ENCODE data around the gene MCC.

MCC gene

DNA sequence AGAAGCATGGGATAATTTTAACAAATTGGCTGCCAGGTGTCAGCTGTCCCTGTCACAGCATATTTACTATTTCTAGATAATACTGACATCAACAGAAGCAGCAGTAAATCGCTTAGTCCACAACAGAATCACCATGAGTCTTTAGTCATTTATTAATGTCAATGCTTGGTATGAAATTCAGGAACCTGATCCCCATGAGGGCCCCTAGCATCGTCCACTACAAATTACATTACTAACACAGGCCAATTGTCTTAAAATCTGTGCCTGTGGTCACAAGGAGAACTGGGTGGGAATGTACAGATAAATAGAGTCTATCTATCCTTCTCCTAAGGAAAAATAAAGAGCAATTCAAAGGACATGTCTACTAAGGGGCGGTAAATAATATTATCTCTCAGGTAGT, 129.6 kb downstream of the MCC start:
- DNase-seq: no peak

DNA sequence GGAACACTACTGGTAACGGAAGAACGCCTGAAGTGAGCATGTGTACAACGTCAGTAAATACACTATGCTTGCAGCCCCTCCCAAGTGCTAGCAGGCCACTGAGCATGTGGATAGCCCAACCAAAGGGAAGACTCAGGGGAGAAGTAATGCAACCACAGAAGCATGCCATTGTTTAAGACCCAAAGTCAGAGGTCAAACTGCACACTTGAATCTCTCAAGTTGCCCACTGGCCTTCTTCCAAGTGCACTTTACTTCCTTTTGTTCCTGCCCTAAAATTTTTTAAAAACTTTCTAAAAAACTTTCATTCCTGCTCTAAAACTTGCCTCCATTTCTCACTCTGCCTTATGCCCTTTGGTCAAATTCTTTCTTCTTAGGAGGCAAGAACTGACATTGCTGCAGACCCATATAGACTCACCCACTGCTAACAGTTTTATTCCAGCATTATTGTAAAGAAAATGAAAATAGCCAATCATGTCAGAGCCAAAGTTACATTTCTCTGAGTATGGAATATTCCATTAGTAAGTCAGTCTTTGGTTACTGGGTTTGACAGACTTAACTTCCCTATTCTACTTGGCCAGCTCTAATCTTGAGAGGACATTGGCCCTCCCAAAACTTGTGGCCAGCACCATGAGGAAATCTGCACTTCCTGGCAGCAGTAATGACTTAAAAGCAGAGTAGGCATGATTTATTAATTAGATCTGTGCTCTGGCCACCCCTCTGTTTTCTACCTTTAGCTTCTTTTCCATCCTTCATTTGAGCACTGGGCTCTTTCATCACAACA, 130.4 kb downstream of the MCC start:
- DNase-seq: no peak

DNA sequence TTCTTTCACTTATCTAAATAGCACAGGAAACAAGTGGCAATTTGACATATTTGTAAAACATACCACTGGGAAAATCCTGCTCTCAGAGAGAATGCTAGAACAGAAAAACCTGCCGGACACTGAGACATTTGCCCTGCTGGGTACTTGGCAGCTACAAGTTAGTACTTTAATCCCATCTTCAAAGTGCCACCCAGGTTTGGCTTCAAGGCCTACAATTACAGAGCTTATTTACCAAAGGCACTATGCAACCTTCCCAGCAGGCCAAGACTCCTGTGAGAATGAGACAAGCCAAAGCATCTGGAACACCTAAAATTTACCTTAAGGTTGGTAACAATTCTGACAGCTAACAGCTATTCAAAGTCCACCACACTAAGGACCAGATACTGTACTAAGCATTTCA, 131.8 kb downstream of the MCC start:
- no peak for DNase-seq

DNA sequence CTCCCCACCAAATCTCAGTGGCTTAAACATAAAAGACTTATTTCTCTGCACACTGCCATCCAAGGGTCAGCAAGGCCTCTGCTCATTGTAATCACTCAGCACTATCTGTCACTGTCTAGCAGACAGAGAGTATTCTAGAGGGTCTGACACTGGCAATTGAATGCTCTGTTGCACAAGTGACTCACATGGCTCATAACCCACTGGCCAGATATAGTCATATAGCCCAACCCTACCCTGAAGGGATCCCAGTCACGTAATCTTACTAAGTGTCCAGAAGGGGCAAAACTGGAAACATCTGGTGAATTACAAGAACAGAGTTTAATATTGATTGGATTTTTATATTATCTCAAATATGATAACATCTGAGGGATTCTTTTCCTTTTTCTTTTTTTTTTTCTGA, 134.2 kb downstream of the MCC start:
- no peak for DNase-seq

DNA sequence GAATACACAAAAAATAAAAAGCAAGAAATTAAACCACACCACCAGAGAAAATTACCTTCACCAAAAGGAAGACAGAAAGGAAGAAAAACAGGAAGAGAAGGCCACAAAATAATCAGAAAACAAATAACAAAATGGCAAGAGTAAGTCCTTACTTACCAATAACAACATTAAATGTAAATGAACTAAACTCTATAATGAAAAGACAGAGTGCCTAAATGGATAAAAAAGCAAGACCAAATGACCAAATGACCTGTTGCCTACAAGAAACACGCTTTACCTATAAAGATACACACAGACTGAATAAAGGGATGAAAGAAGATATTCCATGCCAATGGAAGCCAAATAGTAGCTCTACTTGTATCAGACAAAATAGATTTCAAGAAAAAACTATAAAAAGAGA, 140.7 kb downstream of the MCC start:
- DNase-seq: no peak

DNA sequence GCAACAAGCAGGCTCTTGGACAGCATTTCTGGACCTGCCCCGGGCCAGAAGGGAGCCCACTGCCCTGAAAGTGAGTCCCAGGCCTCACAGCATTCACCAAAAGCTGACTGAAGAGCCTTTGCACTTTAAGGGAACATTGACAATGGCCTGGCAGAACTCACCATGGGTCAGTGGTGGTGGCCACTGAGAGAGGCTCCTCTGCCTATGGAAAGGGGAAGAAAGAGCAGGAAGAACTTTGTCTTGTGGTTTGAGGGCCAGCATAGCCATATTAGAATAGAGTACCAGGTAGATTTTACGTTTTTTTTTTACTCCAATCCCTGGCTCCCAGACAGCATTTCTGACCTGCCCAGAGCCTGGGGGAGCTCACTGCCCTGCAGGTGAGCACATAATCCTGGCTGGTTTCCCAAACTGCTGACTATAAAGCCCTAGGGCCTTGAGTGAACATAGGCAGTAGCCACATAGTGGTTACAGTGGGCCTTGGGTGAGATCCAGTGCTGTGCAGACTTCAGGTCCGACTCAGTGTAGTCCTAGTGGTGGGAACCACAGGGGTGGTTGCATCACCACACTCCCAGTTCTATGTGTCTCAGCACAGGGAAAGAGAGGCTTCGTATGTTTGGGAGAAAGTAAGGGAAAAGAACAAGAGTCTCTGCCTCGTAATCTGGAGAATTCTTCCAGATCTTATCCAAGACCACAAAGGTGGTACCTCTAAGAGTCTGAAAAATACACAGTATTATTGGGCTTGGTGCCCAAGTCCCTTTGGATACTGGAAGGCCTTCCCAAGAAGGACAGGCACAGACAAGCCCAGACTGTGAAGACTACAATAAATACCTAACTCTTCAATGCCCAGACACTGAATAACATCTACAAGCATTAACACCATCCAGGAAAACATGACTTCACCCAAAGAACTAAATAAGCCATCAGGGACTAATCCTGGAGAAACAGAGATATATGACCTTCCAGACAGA, 143.0 kb downstream of the MCC start:
- DNase-seq: no peak

DNA sequence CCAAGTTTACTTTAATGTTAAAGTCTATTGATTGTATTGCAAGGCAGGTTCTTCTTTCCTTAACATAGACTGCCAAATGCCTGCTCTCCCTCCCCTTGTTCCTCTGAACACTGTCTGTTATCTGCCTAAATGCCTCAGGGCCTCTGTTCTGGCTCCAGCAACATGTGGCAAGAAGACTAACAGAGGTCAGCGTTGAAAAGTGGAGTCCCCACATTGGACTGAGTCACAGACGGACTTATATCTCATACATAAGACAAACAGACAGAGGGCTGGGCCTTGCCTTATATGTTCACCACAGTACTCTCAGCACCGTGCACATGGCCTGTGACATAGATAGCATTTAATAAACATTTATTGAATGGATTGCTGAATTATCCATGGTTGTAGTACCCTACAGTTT, 144.9 kb downstream of the MCC start:
- DNase-seq: no peak

DNA sequence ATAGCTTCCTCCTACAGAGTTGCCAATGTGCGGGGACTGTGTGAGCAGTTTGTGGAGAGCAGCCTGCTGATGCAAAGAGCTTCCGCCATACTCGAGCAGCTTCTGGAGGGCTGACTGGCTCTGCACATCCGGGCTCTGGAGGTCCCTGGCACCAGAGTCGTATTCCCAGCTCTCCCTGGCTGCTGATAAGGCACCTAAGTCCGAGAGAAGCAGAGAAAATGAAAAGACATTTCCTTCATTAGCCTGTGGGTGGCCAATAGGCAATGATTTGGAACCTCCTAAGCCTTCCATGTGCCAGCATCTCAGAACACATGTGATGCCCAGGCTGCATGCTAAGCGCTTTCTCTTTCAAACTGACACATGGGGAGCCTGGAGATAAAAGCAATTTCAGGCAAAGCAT, 147.7 kb downstream of the MCC start:
- DNase-seq: no peak

DNA sequence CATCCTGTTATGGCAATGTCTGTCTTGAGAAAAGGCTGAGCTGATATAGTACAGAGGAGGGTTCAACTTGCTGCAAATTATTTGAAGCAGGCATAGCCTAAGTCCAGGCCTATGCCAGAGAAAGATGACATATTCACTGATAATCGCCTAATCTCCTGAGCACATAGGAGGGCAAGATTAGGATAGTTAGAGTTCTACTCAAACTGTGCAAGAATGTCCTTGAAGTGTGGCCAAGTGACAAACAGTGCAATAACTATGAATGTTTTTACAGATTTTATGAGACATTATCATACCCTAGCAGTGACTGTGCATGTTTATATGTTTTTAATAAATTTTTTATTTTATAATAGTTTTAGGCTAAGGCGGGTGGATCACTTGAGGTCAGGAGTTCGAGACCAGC, 149.6 kb downstream of the MCC start:
- DNase-seq: no peak

DNA sequence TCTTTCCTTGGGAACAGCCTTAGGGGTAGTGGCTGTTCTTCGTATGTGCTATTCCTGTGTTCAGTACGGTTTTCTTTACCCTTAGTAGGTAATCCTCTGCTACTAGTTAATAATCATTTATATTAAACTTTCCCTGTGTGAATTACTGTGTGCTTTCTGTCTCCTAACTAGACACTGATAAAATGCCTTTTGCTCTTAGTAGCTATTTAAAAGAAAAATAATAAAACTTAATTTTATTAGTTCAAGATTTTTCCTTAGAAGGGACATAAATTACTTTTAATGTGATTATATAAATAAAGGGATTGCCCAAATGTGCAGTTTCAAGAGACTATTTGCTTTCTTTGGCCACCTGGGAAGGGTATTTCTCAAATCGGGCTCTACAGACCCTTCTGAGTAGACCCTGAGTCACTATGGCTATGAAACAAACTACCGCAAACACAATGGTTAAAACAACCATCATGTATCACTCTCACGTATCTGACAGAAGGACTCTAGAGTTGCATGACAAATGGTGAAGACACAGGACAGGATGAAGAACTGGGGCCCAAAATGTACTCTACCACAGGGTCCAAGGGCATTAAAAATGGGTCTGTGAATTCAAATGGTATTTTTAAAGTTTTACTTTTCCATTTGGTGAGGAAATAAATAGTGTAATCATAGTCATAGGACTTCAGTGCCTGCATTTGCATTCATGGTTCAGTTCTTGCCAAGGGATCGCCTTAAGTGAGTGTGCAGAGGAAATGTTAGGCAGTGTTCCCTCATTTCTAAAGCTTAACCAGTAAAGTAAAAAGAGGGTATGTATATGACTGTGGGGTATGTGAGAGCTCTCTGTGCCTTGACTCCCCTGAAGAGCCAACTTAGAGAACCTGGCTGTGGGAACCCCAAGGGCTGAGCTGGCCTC, 150.5 kb downstream of the MCC start:
- no peak for DNase-seq

DNA sequence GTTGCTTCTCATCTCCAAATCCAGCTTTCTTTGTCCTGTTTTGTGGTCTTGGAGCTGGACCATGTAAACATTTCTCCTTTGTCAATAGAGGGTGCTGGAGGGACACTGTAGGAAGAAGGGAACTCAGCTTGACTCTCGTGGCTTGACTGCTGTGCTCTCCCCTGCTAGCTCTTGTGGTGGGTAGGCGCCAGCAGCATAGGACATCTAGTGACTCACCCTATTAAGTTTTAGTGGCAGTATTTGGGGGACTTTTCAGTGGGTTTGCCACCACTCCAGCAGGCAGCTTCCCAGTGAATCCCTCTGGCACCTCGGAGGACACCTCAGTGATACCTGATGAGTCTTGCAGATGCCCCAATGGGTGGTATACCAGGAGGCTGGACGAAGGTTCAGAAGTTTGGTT, 151.3 kb downstream of the MCC start:
- peak; percentile 21 for DNase-seq

DNA sequence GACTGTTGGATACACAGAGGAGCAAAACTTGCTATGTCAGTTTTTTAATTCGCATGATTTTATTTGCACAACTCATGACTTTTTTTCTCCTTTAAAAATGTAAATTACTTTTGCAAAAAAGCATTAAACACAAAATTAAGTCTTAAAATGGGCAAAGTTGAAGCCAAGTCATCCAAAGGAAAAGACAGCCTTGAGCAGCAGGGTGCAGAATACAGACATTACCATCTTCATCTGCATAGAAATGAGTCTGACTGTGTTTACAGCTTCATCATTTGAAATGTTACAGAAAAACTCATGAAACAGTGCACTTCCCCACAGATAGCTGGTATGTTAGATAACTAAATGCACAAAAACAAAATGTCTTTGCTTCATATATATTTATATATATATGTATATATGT, 154.8 kb downstream of the MCC start:
- no peak for DNase-seq

DNA sequence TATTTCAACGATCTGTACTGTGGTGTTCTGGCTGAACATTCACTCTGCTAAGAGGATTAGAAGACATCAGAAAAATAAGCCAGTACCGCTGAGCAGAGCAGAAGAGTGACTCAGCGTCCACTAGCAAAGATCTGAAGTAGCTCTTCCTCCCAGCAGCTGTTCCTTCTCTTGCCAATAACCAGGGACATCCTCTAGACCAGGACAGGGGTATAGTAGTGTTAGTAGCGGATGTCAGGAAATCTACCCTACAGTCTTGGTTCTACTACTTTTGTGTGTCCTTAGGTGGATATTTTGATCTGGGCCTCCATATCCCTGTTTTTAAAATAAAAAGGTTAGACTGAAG, 157.1 kb downstream of the MCC start:
- no peak for DNase-seq

DNA sequence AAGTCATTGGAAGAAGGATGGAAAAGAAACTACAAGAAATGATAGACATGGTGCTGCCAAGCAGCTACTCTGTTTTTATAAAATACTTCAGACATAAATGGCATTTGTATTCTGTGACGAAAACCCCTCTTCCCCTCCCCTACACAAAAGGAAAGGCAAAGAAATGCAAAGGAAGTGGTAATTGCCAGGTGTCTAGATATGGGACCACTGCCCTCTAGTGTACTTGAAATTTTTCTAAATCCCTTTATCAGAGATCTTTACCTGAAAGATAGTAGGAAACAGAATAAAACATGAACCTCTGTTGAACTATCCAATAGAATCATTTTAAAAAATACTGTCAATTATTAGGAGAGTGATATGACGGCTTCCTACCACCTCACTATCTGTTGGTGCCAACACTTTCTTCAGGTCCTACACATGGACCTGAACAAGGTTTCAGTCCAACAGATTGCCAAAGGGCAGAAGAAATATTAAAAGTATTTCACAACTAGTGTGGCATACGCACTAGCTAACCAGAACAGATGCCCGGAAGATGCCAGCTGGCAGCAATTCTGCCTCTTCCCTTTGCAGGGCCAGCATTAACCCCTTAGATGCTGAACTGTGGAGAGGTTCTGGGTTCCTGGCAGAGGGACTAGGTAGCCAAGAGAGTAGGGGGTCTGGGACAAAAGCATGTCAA, 157.6 kb downstream of the MCC start:
- DNase-seq: peak; percentile 44

DNA sequence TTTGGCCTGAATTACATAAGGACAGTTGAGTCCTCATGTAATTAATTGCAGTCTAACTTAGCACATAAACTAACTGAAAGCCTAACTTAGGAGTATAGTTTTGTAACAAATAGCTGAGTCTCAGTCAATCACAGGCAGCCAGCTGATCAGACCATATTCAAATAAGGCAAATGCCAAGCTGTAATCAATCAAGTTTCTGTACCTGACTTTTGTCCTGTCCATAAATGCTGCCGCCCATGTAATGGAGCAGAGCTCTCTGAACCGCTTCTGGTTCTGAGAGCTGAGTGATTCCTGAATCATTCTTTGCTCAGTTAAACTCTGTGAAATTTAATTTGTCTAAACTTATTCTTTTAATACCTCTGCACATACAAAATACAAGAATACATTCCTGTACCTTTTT, 158.3 kb downstream of the MCC start:
- no peak for DNase-seq

DNA sequence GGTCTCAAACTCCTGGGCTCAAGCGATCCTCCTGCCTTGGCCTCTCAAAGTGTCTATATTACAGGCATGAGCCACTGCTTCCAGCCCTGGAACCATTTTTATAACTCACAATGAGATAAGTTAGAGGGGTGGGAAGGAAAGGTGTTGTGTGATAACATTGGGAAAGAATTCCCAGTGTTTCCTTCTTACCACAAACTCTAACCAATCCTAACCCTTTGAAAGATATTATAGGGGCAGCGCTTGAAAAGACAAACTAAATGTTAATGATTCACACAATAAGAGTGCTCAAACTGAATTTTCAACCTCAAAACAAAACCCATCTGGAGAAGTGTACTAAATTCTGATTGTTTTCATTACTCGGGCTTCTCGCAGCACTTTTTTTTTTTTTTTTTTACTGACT, 163.2 kb downstream of the MCC start:
- DNase-seq: no peak

DNA sequence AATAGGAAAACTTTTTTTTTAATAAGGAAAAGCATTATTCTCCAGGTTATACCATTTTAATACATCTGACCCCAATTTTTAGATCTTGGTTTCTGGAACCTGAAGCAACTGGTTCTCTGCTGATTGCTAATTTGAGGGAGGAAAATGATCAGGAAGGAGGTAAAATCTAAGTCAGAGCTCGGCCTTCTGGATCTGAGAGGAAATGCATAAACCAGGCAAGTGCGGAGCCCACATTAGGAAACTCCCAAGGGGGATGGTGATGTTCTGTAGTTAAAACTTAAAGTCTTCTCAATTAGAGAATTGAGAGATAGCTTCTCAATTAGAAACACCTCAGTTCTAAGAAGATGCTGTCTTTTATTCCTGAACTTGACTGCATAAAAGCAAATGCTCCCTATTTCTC, 167.0 kb downstream of the MCC start:
- no peak for DNase-seq

DNA sequence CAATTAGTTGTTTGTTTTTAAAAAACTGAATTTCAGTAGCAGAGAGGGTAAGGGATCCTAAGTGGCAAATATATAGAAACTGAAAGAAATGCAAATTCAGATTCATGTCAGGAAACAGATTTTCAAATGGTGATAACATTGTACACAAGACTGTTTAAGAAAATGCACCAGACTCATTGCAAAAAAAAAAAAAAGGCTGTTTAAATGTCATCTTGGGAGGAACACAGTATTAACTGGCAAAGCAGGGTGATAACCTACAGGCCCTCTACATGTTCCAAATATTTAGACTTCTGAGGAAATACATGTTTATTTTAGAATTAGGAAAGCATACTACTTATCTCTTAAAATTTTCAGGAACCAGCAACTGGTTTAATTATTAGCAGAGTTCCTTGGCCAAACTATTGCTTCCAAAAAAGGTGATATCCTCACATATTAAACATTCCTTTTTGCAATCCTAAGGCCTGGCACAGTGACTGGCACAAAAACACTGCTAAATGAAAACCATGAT, 167.9 kb downstream of the MCC start:
- DNase-seq: no peak

DNA sequence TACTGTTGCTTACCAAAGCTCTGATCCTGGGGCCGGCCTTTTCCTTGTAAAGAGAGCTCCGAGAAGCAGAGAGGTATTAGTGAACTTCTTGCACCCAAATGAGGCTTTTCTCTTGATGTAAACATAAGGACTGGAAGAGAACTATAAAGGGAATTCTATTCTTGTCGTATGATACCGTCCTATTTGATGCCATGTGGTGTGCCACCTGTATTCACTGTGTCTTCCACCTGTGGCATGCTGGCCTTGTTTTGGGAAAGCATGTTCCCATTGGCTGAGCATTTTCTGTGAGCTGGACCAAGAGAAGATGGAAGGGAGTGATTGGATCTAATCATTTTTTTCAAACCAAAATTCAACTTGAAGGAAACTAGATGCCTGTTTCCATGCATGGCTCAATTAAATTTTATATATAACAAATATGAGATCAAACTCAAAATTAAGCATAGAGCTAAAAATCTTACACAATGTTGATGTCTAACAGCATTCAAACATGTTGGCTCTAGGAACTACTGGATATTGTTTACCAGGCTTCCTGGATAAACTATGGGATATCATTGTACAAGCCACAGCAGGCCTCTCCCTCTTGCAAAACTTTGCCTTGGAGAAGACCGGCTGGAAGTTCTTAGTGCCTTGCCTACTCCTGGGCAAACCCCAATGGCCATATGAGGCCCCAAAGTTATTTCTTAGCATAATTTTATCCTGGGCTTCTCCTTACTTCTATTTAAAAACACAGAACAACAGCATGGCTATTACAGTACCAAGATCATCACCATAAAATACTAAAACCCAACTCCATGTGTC, 168.8 kb downstream of the MCC start:
- DNase-seq: no peak

DNA sequence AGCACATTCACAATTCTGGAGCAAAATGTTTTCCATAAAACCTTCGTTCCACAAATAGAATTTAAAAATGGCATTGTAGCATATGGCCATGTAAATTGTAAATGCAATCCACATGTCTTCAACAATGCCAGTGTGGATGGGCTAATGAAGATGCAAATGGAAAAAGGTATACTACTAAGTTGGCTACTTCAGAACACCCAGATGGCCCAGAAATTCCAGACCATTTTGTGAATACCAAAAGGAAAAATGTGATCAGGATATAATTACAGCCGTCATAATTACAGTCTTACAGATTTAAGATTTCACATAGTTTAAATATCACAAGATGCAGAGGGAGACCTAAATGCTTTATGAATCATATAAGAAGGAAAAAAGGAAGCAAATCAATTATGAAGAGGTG, 170.6 kb downstream of the MCC start:
- DNase-seq: no peak

DNA sequence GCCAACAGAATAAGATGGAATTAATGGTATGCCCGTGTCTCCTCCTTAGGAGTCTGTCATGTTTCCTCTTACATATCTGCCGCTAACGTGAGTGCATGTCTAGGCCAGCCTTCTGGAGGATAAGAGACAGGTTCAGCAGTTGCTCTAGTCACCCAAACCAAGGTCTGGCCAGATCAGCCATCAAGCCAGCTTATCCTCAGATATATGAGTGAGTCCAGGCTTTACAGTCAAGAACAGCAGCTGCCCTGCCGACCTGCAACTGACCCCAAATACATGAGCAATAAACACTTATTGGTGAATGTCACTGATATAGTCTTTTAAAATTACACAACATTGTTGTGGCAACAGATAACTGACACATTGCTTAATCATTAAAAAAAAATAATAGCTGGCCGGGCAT, 177.0 kb downstream of the MCC start:
- DNase-seq: no peak

DNA sequence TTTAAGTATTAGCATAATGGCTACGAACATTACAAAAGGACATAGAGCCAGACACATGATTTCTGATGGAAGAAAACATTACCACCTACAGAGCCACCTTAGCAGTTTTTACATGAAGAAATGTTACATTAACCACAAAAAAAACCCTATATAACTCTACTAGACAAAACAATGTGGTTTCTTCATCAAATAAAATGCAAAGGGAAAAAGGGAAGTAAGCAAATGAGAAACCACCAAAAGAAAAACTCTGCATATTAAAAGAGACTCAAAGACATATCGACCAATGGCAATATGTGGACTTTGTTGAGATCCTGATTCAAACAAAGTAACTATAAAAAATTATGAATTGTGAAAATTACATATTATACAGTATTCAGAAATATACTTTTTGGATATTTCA, 186.1 kb downstream of the MCC start:
- DNase-seq: no peak

Data from activated CD4-positive, alpha-beta T cell treated with anti-CD3 and anti-CD28 coated beads, Interleukin-2, amount 50 U/mL, for 16 hours (primary cell).